Lower lobe of right lung (tissue), 2 donors: ENCODE data around the gene TRDMT1. TPM values are rescaled to one million over a fixed set of nuclear protein-coding genes. Genes with fewer than 3 reads are reported as not detected.

Experiments used
- ATAC-seq, 2 donors: fragments of 200-7000 bp; cut with Tn5 transposase; one replicate each; pipeline ENCODE4 v1.9.1; 2020 to 2022; ENCODE audit warnings: mild to moderate bottlenecking in 2 of 2, moderate library complexity in 2 of 2
- DNase-seq: peaks from one replicate; pipeline ENCODE4 v3.0.0-alpha.2; 2020
- H3K27ac ChIP-seq: fragments of 200-600 bp; one replicate; pipeline ENCODE4 v1.8.0; 2022
- H3K27me3 ChIP-seq: fragments of 200-600 bp; one replicate; pipeline ENCODE4 v1.8.0; 2022; ENCODE audit warnings: low read depth
- H3K36me3 ChIP-seq: fragments of 200-600 bp; one replicate; pipeline ENCODE4 v1.8.0; 2022; ENCODE audit warnings: mild to moderate bottlenecking
- H3K4me1 ChIP-seq: fragments of 200-600 bp; one replicate; pipeline ENCODE4 v1.8.0; 2022
- H3K4me3 ChIP-seq: fragments of 200-600 bp; one replicate; pipeline ENCODE4 v1.8.0; 2022; ENCODE audit warnings: mild to moderate bottlenecking
- H3K9me3 ChIP-seq: fragments of 200-600 bp; one replicate; pipeline ENCODE4 v1.8.0; 2022
- CTCF ChIP-seq: fragments of 200-600 bp; IDR thresholded peaks from one replicate; pipeline ENCODE4 v1.8.0; 2022; ENCODE audit warnings: antibody characterized with exemption, mild to moderate bottlenecking
- intact Hi-C: fragments of 100-400 bp; cut with DNase I; formaldehyde crosslinking; loops from one replicate; pipeline ENCODE4 v1.11.0; 2022
- total RNA-seq: library from RNA; stranded (reverse); fragmentation: NEBNext Ultra II Directional; extraction: Animal tissue kit (Norgen Biotek cat#: 25700); gene quantifications from one replicate; pipeline ENCODE4 v1.2.1, GENCODE V29; 2021
- donor health status: DM: no; HTN: yes; CAD: no; lungs with severe emphysema.

Gene TRDMT1
- total RNA-seq, 1 donor from 2014 or later: 7.9 TPM

GRCh38 chr10:17128261-17128660, 73.2 kb downstream of the TRDMT1 start:
- intact Hi-C loops: no loop called here
- no peak overlapping the region for H3K4me3 ChIP-seq
- ATAC-seq (peak; percentile 66 to 89), DNase-seq (no peak)
- no peak overlapping the region for H3K27ac ChIP-seq
- no peaks in the 10 kb centered on the region for H3K9me3 ChIP-seq
- TF ChIP-seq CTCF: no peak
- no peaks in the 10 kb centered on the region for H3K36me3 ChIP-seq
- H3K27me3 ChIP-seq: no peaks in the 10 kb centered on the region
- no peaks in the 10 kb centered on the region for H3K4me1 ChIP-seq

GRCh38 chr10:17126327-17126726, 75.1 kb downstream of the TRDMT1 start:
- no peak overlapping the region for H3K27ac ChIP-seq
- H3K4me3 ChIP-seq: no peak overlapping the region
- TF ChIP-seq CTCF: no peak
- H3K36me3 ChIP-seq: no peaks in the 10 kb centered on the region
- ATAC-seq (no peak), DNase-seq (no peak)
- intact Hi-C loops: no loop called here
- no peaks in the 10 kb centered on the region for H3K4me1 ChIP-seq
- no peaks in the 10 kb centered on the region for H3K9me3 ChIP-seq
- no peaks in the 10 kb centered on the region for H3K27me3 ChIP-seq

- ATAC-seq (no peak), DNase-seq (no peak)
- no peaks in the 10 kb centered on the region for H3K27me3 ChIP-seq
- no peaks in the 10 kb centered on the region for H3K36me3 ChIP-seq
- TF ChIP-seq CTCF: no peak
- no peaks in the 10 kb centered on the region for H3K9me3 ChIP-seq
- no peak overlapping the region for H3K27ac ChIP-seq
- intact Hi-C loops: no loop called here
- no peaks in the 10 kb centered on the region for H3K4me1 ChIP-seq
- H3K4me3 ChIP-seq: no peak overlapping the region
Observed at GRCh38 chr10:17125206-17125893, 76.1 kb downstream of the TRDMT1 start.

GRCh38 chr10:17123961-17124360, 77.5 kb downstream of the TRDMT1 start:
- H3K36me3 ChIP-seq: no peaks in the 10 kb centered on the region
- H3K4me3 ChIP-seq: no peak overlapping the region
- no peak for ATAC-seq
- no peaks in the 10 kb centered on the region for H3K9me3 ChIP-seq
- no peaks in the 10 kb centered on the region for H3K4me1 ChIP-seq
- DNase-seq: no peak
- no peak for TF ChIP-seq CTCF
- H3K27me3 ChIP-seq: no peaks in the 10 kb centered on the region
- intact Hi-C loops: no loop called here
- no peak overlapping the region for H3K27ac ChIP-seq

- no peak for DNase-seq
- no peaks in the 10 kb centered on the region for H3K36me3 ChIP-seq
- intact Hi-C loops: no loop called here
- no peak overlapping the region for H3K27ac ChIP-seq
- TF ChIP-seq CTCF: no peak
- no peaks in the 10 kb centered on the region for H3K9me3 ChIP-seq
- no peak overlapping the region for H3K4me3 ChIP-seq
- ATAC-seq: no peak
- no peaks in the 10 kb centered on the region for H3K4me1 ChIP-seq
- no peaks in the 10 kb centered on the region for H3K27me3 ChIP-seq
Observed at GRCh38 chr10:17122726-17123661, 78.5 kb downstream of the TRDMT1 start.
